Right ventricle myocardium inferior (tissue), 1 donor: Measurements from ENCODE around the gene EMC9. TPM values are rescaled to one million over a fixed set of nuclear protein-coding genes. Genes with fewer than 3 reads are reported as not detected.
"Not testable (repeated sequence)": the region's sequence is repeated elsewhere in the genome, so short reads cannot be mapped to it uniquely, and the experiment has no call there.

ENCODE experiments used
- ATAC-seq: fragments of 200-7000 bp; cut with Tn5 transposase; one replicate; pipeline ENCODE4 v1.9.1; 2020; ENCODE audit warnings: mild to moderate bottlenecking, moderate library complexity
- DNase-seq: peaks from one replicate; pipeline ENCODE4 v3.0.0; 2021; ENCODE audit errors: missing footprints
- intact Hi-C: fragments of 100-400 bp; cut with DNase I; formaldehyde crosslinking; loops from one replicate; pipeline ENCODE4 v1.11.0; 2022
- total RNA-seq: library from RNA; stranded (reverse); fragmentation: NEBNext Ultra II Directional; extraction: Animal tissue kit (Norgen Biotek cat#: 25700); gene quantifications from one replicate; pipeline ENCODE4 v1.2.1, GENCODE V29; 2021
- donor health status: DM: no; HTN: yes; CAD: no; lungs with severe emphysema.

Gene EMC9
- total RNA-seq, 1 donor from 2014 or later: 14.6 TPM

GRCh38 chr14:24121210-24121609, 20.2 kb downstream of the EMC9 start:
- no peak for ATAC-seq
- intact Hi-C loops: no loop called here
- DNase-seq: no peak

DNA sequence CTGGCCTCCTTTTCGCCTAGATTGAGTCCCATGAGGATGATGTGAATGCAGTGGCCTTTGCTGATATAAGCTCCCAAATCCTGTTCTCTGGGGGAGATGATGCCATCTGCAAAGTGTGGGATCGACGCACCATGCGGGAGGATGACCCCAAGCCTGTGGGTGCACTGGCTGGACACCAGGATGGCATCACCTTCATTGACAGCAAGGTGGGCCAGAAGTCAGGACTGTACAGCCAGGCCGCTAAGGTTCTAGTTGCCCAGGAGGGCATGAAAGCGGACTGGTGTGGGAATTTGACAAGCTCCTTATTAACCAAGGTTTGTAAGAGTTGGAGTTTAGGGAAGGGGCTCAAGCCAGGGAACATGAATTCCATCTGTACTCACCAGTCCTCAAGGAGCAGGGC, 21.7 kb downstream of the EMC9 start:
- no peak for ATAC-seq
- intact Hi-C loops: loop anchor here (5.0 kb wide), 1 partner anchor 1192 kb away; the partner anchor contains the start of gene PRMT5
- no peak for DNase-seq

DNA sequence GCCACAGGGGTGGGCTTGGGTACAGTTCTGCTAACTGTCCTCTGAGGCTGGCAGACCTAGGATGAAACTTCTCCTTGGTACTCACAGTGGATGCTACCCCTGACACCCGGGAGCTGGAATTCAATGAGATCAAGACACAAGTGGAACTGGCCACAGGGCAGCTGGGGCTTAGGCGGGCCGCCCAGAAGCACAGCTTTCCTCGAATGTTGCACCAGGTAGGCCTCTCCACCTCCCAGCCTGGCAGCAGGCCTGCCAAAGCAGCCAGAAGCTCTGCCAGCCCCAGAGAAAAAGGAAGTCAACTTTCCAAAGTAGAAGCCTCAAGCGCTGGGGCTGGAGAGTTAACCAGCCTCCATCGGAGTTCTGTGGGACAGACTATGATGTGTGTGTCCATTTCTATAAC, 24.2 kb downstream of the EMC9 start:
- ATAC-seq (no peak), DNase-seq (no peak)
- intact Hi-C loops: loop anchor here (5.0 kb wide), 1 partner anchor 1190 kb away; the partner anchor contains the start of gene PRMT5

GRCh38 chr14:24116128-24116814, 25.1 kb downstream of the EMC9 start:
- intact Hi-C loops: loop anchor here (5.0 kb wide), 1 partner anchor 1189 kb away; the partner anchor contains the start of gene PRMT5
- DNase-seq (no peak), ATAC-seq (no peak)

DNA sequence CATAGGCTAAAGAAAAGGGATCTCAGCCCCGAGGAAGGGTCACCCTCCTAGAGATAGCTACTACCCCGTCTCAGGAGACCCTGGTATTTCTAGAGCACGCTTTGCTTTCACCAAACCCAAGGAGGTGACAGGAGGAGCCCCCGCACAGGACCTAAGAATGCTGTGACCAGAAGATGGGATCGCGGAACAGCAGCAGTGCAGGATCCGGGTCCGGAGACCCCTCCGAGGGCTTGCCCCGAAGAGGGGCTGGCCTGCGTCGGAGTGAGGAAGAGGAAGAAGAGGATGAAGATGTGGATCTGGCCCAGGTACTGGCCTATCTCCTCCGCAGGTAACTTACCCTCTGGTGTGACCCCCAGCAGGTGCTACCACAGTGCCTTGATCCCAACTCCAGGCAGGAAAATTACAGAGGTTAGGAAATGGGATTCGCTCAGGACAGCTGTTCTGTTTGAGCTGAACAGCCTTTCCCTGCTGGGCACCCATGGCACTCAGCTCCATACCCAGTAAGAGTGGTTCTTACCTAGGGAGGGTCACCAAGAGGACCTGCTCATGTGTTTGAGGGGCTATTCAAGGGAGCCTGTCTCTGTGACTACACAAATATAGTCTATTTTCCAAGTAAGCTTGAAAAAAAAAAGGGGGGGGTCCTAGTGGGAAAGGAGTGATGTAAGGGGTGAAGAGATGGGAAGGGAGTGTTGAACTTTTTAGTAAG, 25.8 kb downstream of the EMC9 start:
- intact Hi-C loops: loop anchor here (5.0 kb wide), 1 partner anchor 1188 kb away; the partner anchor contains the start of gene PRMT5
- no peak for ATAC-seq
- no peak for DNase-seq

- intact Hi-C loops: loop anchor here (1.0 to 5.0 kb wide), 4 partner anchors 17 to 1187 kb away; partner anchors contain the start of genes IRF9, PRMT5 and RNF31
- peak; percentile 96 for ATAC-seq
- peak; percentile 99 for DNase-seq
Observed at GRCh38 chr14:24114532-24115421, 26.6 kb downstream of the EMC9 start, which contains the start of the genes DCAF11 and NRL. Gene DCAF11, plus strand, starts transcription at chr14:24114777. Its CDS starts 818 bp downstream, at chr14:24115595. Gene NRL, minus strand, starts transcription at chr14:24114949. Its CDS starts 32,101 bp downstream, at chr14:24082848.

- DNase-seq (peak; percentile 89), ATAC-seq (peak; percentile 53)
- intact Hi-C loops: loop anchor here (1.0 kb wide), 3 partner anchors 17 to 47 kb away; partner anchors contain the start of genes IRF9 and RNF31
Observed at GRCh38 chr14:24113801-24114531, 27.4 kb downstream of the EMC9 start.

DNA sequence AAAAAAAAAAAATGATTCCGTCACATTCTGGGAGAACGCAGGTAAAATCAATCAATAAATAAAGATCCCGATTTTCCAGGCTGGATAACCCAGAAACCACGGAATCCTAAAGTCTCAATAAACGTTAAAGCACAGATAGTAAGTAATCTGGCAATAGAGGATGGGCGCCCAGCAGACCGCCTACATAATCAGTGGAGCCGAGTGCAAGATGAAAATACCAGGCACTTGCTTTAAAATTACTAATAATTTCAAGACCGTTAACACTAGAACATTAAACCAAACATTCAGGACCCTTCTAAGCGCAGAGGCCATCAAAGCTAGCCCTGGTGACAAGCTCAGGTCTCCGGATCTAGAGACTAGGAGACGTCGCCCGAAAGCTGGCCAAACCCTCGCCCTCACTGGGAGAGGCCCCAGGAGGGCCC, 28.0 kb downstream of the EMC9 start:
- no peak for ATAC-seq
- no peak for DNase-seq
- intact Hi-C loops: no loop called here

GRCh38 chr14:24110523-24110922, 30.9 kb downstream of the EMC9 start:
- intact Hi-C loops: no loop called here
- ATAC-seq (no peak), DNase-seq (no peak)

GRCh38 chr14:24110060-24110459, 31.3 kb downstream of the EMC9 start:
- intact Hi-C loops: no loop called here
- DNase-seq: no peak

DNA sequence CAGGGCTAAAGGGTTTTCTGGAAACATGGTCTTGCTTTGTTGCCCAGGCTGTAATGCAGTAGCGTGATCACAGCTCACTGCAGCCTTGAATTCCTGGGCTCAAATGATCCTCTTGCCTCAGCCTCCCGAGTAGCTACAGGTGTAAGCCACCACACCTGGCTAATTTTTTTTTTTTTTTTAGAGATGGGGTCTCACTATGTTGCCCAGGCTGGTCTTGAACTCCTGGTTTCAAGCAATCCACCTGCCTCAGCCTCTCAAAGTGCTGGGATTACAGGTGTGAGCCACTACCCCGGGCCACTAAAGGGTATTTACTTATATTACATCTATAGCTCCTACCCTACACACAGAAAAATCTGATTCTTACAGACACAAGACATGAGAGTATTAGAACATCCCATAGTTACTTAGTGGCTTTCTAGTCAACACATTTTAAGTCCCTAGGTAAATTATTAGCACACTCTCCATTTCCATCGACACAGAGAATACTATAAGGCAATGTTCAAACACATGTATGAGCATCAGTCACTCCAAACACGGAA, 33.0 kb downstream of the EMC9 start:
- DNase-seq (no peak), ATAC-seq (no peak)
- intact Hi-C loops: loop anchor here (2.0 to 5.0 kb wide), 2 partner anchors 16 to 51 kb away; no protein-coding TSS in a partner anchor

More at GRCh38 chr14:24110060-24110459, 31.3 kb downstream of the EMC9 start:
- no peak for ATAC-seq

- ATAC-seq (no peak), DNase-seq (no peak)
- intact Hi-C loops: loop anchor here (5.0 kb wide), 1 partner anchor 49 kb away; no protein-coding TSS in a partner anchor
Observed at GRCh38 chr14:24106672-24107271, 34.6 kb downstream of the EMC9 start.

DNA sequence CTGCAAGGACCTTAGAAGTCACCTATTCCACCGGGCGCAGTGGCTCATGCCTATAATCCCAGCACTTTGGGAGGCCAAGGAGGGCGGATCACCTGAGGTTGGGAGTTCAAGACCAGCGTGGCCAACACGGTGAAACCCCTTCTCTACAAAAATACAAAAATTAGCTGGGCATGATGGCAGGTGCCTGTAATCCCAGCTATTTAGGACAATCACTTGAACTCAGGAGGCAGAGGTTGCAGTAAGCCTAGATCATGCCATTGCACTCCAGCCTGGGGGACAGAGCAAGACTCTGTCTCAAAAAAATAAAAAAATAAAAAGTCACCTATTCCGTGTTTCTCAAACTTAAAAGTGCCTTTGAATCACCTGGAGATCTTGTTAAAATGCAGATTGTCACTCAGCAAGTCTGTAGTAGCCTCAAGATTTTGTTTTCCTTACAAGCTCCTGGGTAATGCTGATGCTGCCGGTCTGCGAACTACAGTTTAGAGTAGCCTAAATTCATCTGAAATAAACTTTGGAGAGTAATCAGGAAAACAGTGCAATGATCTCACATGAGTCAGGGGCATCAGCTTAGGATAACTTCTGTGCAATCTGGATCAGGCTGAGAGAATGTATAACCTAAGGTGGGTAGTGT, 35.7 kb downstream of the EMC9 start:
- not testable (repeated sequence) for ATAC-seq, DNase-seq
- intact Hi-C loops: loop anchor here (5.0 kb wide), 1 partner anchor 48 kb away; no protein-coding TSS in a partner anchor

GRCh38 chr14:24103451-24103850, 37.9 kb downstream of the EMC9 start:
- DNase-seq (no peak), ATAC-seq (no peak)
- intact Hi-C loops: no loop called here

DNA sequence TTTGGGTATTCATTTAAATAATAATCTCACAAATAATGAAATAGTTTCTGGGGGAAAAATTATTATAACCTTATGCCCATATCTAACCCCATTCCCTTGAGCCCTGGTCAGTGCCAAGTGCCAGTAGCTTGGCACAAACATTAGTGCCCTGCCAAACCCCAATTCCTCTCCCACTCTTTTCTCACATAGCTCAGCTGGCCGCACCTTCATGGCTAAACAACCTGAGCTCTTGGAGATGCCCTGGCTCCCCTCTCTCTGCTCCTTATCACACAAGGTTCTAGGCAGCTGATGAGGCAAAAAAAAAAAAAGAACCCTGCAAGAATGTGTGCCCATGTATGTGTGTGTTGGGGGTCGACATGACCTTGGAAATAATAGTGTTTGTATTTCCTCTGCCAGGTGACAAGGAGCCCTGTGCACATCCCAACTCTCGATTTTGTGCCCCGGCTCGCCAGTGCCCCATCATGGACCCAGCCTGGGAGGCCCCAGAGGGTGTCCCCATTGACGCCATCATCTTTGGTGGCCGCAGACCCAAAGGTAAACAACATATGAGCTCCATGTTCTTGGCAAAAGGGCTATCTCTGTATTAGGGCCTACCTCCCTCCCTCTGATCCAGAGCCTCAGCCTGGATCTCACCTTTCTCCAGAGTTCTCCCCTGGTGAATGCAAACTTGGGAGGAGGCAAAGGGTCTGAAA, 38.9 kb downstream of the EMC9 start:
- intact Hi-C loops: no loop called here
- ATAC-seq (no peak), DNase-seq (no peak)

DNA sequence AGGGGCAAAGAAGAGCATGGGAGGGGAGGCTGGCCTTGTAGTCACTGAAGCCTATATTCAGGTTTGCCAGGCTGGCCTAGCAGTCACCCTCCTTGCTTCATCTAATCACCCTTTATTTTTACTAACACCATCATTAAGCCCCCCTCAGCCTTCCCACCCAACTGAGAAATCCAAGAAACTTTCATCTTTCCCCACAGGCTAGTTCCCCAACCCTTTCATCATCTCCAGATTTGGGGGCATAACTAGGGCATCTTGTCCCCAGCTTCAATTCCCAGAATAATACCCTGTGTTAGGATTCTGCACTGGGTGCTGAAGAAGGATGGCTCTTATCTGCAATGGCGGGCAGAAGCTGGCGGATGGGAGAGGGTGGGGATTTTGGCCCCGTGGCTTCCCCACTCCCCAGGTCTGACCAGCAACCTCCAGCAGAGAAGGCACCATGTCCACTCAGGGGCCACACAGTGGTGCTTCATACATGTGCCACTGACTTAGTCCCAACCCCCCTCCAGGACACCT, 40.4 kb downstream of the EMC9 start:
- no peak for DNase-seq
- intact Hi-C loops: no loop called here
- no peak for ATAC-seq
